ENCODE measurements around the gene QKI. TPM values are rescaled to one million over a fixed set of nuclear protein-coding genes. Genes with fewer than 3 reads are reported as not detected.

Gene QKI
- total and polyA plus RNA-seq, 2 of the 8 experiments (the other 6 are each of a cell fraction or from before 2014, with no cell fraction given), result 181 to 183 TPM

- H3K23me2 ChIP-seq (ENCODE audit: low read depth, low read length), result no peaks in the 10 kb centered on the region
- FAIRE-seq (peak; percentile 28), DNase-seq (ENCODE audit: low read depth in 1 of 2, low spot score in 2 of 2) (no peak)
- H3K18ac ChIP-seq (ENCODE audit: extremely low read depth, low read length), result no peak overlapping the region
- H3K56ac ChIP-seq (replicated peaks; ENCODE audit: insufficient read length, low read depth, low read length), result no peak overlapping the region
- no peak overlapping the region for H3K4me3 ChIP-seq (ENCODE audit: extremely low read depth in 1 of 4, insufficient read depth in 2 of 4, low read depth in 3 of 4, low read length in 4 of 4)
- H3K9me3 ChIP-seq (ENCODE audit: insufficient read depth in 2 of 2, low read depth in 1 of 2, low read length in 1 of 2), result no peaks in the 10 kb centered on the region
- ChIA-PET POLR2A (ENCODE audit: partially characterized antibody) (interaction anchor here (0.6 kb wide), 3 partner anchors 8 to 24 kb away, joined by 3 read pairs; no protein-coding TSS in a partner anchor), CTCF (ENCODE audit: partially characterized antibody) (interaction anchor here (0.7 to 1.0 kb wide), 4 partner anchors 9 to 1657 kb away, joined by 3 to 6 read pairs (median 3); no protein-coding TSS in a partner anchor)
- H2BK20ac ChIP-seq (ENCODE audit: low read length), result no peak overlapping the region
- H3K4me2 ChIP-seq (ENCODE audit: insufficient read depth in 1 of 2, low read depth in 2 of 2, low read length in 2 of 2), result peak overlapping the region in 1 of 2 experiments; percentile 18; a peak in 1 of 4 replicates
- H4K5ac ChIP-seq (ENCODE audit: insufficient read length, low read depth, low read length), result no peak overlapping the region
- H2BK5ac ChIP-seq (ENCODE audit: low read depth, low read length), result no peak overlapping the region
- H2AK5ac ChIP-seq (ENCODE audit: low read depth, low read length), result peak overlapping the region; percentile 78; the same call in 1 of the 2 replicates
- no peaks in the 10 kb centered on the region for H4K20me1 ChIP-seq (replicated peaks in 1 of 2; ENCODE audit: control insufficient read depth in 1 of 2, insufficient read depth in 2 of 2, low read length in 2 of 2)
- no peak overlapping the region for H2BK12ac ChIP-seq (ENCODE audit: low read depth, low read length)
- no peaks in the 10 kb centered on the region; the same call in 1 of the 2 replicates for H3K79me1 ChIP-seq (ENCODE audit: low read depth, low read length)
- no peak overlapping the region for H3K9ac ChIP-seq (replicated peaks in 1 of 4; ENCODE audit: extremely low read depth in 1 of 4, low read depth in 3 of 4, low read length in 3 of 4)
- no peaks in the 10 kb centered on the region for H3K27me3 ChIP-seq (replicated peaks in 1 of 4; ENCODE audit: control insufficient read depth in 3 of 4, extremely low read depth in 1 of 4, insufficient read depth in 3 of 4, low read length in 3 of 4)
- no peak overlapping the region for H4K8ac ChIP-seq (ENCODE audit: extremely low read depth, insufficient read depth, low read length)
- no peak overlapping the region for H3K27ac ChIP-seq (ENCODE audit: low read depth, low read length)
- H3K23ac ChIP-seq (ENCODE audit: insufficient read length), result no peak overlapping the region
- no peak overlapping the region for H2BK15ac ChIP-seq (ENCODE audit: low read length)
- peaks cover 3 to 16% (median 5%) of the 10 kb centered on the region in 4 experiments; a peak in 6 of 7 replicates for H3K4me1 ChIP-seq (replicated peaks in 1 of 4; ENCODE audit: control insufficient read depth in 3 of 4, insufficient read depth in 4 of 4, low read length in 3 of 4)
- H3K79me2 ChIP-seq (ENCODE audit: control insufficient read depth in 1 of 2, insufficient read depth in 2 of 2, low read length in 2 of 2), result no peaks in the 10 kb centered on the region
- H2AFZ ChIP-seq (ENCODE audit: low read length), result no peak overlapping the region
- H3K36me3 ChIP-seq (ENCODE audit: control insufficient read depth in 2 of 4, insufficient read depth in 4 of 4, low read length in 3 of 4), result no peaks in the 10 kb centered on the region; a peak in 1 of 8 replicates
- H4K91ac ChIP-seq (replicated peaks; ENCODE audit: insufficient read length, low read length), result no peak overlapping the region
- no peak overlapping the region for H3K14ac ChIP-seq (ENCODE audit: insufficient read length)
- 55% methylated on average over 13 of the region's 13 CpGs; no CpG with 5 or more reads in 1 of the 2 experiments for WGBS, 2 experiments (ENCODE audit: extremely low coverage in 1 of 2, insufficient coverage in 1 of 2, insufficient read length in 1 of 2, insufficient replicate concordance in 2 of 2, low coverage in 1 of 2, low lambda C conversion rate in 2 of 2, missing lambda C conversion rate in 1 of 2)
- peak overlapping the region; percentile 28 for H3K4ac ChIP-seq (replicated peaks; ENCODE audit: insufficient read length, low read depth, low read length)
- H2BK120ac ChIP-seq (replicated peaks; ENCODE audit: low read depth, low read length), result no peak overlapping the region
- TF ChIP-seq HDAC2 (IDR thresholded peaks at IDR 0.05; ENCODE audit: borderline replicate concordance in 1 of 2, low read depth in 2 of 2, low read length in 2 of 2) (no peak), ASH2L (IDR thresholded peaks at IDR 0.05; ENCODE audit: low read length) (no peak), SUZ12 (IDR thresholded peaks at IDR 0.05; ENCODE audit: low read length) (no peak), ATF2 (IDR thresholded peaks at IDR 0.05; ENCODE audit: low read length) (0 out of 2 replicates have a peak, but pooled peaks have one; percentile 20), E2F6 (IDR thresholded peaks at IDR 0.05) (no peak), POLR2AphosphoS5 (IDR thresholded peaks at IDR 0.05; ENCODE audit: low read depth, low read length) (0 out of 2 replicates have a peak, but pooled peaks have one; percentile 48), RFX5 (IDR thresholded peaks at IDR 0.05; ENCODE audit: borderline replicate concordance, low read depth, low read length) (no peak)
Observed at GRCh38 chr6:163579111-163579879, 164.8 kb downstream of the QKI start.
